HG03442 (cell line): ENCODE measurements around the gene NUDT4.
"Not testable (repeated sequence)": the region's sequence is repeated elsewhere in the genome, so short reads cannot be mapped to it uniquely, and the experiment has no call there.

ENCODE experiments used
- ATAC-seq: cut with Tn5 transposase; IDR thresholded peaks from one replicate; pipeline ENCODE4 v1.9.1; 2021; ENCODE audit warnings: mild to moderate bottlenecking, moderate library complexity; ENCODE audit not compliant: unreplicated experiment

The NUDT4 gene

DNA sequence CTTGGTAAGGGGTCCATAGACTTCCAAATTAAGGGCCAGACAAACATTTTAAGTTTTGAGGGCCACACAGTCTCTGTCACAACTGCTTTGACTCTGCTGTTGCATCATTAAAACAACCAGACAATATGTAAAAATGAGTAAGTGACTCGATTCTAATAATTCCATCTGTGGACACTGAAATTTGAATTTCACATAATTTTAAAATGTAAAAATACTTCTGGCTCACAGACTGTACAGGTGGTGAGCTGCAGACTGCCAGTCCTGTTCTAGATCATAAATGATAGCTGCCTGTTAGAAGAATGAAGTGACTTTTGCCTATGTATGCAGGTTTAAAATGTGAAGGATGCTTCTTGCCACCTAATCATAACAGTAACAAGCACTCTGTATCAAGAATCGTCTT lies 15.7 kb downstream of the NUDT4 start:
- ATAC-seq, result no peak

DNA sequence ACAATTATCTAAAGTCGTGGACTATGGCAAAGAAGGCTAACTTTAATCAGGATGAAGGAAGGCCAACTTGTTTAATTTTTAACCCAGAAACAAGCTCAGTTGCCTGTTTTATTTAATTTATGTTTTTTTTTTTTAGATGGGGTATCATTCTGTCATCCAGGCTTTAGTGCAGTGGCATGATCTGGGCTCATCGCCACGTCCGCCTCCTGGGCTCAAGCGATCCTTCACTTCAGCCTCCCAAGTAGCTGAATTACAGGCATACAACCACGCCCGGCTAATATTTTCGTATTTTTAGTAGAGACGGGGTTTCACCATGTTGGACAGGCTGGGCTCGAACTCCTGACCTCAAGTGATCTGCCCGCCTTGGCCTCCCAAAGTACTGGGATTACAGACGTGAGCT lies 19.7 kb downstream of the NUDT4 start:
- ATAC-seq, result no peak

DNA sequence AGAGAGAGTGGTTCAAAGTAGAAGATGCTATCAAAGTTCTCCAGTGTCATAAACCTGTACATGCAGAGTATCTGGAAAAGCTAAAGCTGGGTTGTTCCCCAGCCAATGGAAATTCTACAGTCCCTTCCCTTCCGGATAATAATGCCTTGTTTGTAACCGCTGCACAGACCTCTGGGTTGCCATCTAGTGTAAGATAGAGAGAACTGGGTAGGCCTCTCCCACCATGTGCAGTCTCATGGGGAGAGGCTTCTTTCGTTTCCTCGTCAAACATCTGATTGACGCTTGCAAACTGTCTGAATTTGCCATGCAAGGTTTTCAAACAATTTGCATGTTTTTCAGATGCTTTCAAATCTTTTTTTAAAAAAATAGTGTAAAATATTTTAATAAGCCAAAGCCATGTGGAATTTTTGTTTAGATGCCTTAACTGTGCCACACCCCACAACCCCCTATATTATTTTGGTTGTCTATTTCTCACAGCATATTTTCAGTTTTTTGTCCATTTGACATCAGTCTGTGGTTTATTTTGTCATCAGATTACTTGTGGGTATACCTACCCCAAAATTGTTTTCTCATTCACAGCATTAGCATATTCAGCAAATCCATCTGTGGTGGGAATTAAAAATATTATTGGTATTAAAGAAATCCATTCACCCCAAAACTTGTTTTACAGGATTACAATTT lies 21.6 kb downstream of the NUDT4 start:
- peak; percentile 80 for ATAC-seq

DNA sequence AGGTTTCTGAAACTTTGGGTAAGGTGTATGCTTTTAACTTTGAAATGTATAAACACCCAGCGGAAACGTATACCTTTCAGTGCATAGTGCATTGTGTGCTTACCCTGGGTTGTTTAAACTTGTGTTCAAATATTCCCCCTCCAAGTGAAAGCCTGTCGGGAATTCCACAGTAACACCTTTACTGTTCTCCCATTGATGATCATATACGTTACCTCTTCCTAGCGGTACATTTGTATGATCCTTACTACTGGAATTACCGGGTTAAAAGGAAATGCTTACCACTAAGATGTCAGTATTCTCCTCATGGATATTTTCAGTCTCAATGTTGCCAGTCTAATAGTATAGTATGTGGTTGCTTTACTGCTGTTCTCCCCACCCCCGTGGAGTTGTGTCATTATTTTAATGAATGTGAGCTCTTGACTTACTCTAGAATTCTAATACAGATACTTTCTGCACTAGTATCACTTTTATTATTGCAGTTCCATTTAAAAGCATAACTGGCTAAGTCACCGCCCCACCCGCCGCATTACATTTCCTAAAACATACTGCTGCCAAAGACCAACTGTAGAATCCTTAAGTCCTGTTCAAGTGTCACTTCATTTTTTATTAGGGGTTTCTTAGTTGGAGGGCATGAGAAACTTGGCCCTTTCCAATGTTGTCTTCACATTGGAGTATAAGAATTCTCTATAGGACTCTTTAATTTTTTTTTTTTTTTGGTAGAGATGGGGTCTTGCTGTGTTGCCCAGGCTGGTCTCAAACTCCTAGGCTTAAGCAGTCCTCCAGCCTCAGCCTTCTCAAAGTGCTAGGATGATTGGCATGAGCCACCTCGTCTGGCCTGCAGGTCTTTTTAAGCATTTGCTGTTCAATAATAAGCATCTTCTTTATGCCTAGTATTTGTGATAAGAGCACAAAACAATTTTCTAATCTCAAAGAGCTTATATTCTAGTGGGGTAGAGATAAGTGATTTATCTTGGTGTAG lies 24.9 kb downstream of the NUDT4 start:
- ATAC-seq, result no peak

DNA sequence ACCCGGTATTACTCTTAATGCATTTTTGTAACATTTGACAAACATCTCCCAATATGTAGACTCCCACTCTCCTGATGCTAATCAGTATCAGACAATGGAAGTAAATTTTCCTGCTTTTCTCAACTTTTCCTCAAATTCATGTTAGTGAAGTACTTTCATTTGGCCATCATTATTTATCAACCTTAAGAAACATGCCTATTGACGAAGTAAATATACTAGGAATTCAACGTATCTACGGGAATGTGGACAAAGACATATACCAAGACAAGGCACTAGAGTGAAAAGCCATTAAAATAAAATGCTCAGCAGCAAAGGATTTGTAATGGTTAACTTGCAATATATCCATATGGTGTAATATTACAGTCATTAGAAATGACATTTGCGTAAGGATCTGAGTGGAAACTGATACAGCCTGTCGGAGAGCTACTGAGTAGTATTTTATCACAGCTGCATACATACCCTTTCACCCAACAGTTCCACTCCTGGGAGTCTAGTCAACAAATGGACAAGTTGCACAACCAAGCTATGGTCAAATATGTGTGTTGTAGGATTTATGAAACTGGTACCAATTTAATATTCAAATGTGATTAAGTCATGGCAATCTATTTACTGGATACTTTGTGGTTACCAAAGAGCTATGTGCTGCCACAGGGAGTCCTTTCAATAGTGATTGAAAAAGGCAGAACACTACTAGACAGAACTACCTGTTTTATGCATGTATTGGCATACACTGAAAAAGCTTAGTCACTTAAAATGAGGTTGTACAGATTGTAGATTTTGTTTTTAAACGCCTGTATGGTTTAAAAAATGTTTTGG lies 26.5 kb downstream of the NUDT4 start:
- no peak for ATAC-seq

DNA sequence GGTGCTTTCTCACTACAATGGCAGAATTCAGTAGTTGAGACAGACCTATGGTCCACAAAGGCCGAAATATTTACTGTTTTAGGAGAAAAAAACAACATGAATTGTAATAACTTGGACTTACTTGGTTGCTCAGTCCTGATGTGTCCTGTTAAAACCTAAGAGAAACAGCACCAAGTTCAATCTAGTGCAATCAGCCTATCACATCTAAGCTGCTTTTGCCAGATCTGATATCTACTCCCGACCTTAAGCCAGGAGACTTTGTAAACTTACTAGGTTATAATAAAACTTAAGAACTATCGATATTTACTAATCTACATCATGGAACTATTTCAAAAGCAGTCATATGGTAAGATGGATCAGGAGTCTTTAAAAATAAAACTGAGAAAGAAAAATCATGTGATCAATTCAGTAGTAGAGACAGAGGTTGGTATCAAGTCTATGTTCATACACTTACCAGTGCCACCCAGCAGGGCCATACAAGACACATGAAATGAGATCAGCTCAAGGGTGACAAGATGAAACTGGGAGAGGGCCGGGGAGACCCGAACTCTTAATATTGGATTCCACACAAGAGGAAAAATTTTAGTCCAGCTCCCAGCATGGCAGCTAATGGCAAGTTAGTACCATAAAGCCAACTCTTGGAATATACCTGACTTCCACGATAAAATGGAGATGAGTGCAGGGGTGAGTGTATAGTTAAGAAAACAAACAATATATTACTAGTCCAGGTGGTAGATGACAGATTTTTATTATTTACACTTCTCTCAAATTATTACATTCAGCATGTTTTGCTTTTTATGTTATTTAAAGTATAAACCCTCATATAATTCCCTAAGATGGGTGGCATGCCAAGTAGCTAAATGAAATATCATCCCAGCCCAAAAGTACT lies 27.5 kb downstream of the NUDT4 start:
- no peak for ATAC-seq

DNA sequence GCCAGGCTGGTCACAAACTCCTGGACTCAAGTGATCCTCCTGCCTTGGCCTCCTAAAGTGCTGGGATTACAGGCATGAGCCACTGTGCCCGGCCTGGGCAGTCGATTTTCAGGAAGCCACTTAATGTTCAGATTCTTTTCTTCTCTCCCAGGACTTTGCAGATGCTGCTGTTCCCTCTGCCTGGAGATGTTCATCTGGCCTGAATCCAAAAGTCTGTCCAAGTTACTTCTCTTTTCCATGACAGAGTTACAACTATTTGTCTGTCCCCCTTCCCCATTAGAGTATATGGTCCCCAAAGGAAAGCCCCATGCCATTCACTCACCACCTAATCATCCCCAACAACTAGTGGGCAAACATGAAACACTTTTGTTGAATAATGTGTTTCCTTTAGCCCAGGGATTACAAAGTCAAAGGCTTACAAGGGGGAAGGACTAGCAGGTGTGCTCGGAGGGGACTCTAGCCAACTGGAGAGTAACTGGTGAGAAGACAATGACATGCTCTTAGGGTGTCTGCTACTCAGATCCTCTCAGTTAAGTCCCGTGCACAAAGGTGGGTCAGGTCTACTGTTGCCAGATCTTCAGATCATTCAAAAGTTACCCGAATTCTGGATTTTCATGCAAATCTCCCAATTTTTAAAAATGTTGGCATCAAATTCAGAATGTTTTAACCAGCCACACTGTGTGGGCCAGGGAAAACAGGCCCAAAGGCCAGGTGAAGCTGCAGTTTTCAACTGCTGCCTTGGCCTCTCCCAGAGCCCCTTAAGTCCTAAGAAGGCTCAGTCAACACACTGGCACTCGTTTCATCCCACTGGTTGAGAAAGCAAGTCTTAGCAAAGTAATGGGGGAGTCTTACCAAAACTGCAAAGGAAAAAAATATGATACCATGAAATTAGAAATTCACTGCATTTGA lies 29.6 kb downstream of the NUDT4 start:
- no peak for ATAC-seq

DNA sequence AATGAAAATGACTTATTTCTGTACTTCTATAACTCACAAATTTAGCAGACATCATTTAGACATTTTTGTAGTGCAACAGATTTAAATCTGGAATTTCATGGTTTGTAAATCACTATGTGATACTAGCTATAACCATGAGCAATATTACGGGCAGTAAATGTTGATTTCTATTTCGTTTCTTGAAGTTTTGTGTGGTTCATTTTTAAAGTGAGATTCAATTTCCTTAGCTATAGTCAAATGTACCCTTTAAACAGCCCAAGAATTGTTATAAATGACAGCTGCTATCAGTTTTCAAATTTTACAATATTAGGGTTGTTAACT lies 30.2 kb downstream of the NUDT4 start:
- ATAC-seq, result no peak

DNA sequence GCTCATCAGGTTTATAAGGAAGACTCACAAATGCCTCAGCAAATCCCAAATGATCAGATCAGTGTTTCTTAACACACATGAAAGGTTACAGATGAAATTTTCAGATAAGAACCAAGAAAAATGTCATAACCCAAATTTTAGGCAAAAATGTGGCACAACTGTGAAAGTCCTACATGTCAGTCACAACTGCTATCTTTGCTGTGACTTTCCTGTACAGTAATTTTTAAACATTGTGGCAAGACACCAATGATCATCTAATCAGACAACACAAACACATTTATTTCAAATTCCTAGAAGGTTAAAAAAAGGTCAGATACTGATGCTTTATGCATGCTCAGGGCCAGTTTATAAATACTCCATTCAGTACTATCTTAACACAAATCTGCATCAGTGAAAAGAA lies 31.1 kb downstream of the NUDT4 start:
- no peak for ATAC-seq

DNA sequence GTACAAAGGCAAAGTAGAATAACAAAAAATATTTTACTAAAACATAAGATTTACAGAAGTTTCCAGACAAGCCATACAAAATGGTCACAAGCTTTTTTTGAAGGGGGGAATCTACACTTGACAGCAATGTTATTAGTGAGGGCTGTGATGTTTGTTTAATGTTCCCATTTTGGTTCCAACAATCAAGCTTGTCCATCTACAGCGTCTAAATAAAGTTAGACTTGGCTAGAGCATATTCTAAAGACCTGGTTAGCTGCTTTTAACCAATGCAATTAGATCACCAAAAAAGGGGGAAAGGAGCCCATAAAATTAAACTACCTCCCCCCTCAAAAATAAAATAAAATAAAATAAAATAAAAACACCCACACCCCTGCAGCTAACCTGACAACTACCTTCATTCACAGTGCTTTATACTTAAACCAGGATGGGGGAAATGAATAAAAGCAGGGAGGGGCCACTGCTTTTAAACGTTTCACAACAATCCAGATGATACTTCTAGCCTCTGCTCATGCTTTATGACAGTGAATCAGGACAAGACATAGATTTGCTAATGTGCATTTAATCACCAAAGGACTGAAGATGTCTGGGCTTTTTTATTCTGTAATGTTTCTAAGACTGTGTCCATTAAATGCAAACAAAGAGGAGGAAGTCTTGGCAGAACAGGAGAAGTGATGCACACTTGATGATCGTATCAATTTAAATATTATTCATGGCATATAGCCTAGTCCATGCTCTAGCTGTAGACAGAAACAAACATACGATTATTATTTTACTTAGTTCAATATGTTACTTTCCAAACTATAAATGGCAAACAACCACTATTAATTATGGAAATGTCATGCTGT lies 31.8 kb downstream of the NUDT4 start:
- not testable (repeated sequence) for ATAC-seq

DNA sequence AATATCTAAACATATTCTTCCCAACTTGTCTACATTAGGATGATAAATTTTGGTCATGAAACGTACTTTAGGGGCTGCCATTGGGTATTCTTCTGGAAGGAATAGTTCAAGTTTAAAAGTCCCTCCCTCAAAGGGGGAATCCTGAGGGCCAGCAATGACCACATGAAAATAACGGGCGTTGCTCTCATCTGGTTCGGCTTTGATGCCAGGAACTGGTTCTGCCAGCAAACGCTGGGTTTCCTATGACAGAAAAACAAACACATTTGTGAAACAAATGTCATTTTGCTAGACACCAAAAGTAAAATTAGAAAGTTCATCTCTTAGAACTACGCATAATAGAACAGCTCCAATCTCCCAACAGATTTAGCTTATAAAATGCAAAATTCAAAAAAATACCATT lies 33.3 kb downstream of the NUDT4 start:
- ATAC-seq, result not testable (repeated sequence)

DNA sequence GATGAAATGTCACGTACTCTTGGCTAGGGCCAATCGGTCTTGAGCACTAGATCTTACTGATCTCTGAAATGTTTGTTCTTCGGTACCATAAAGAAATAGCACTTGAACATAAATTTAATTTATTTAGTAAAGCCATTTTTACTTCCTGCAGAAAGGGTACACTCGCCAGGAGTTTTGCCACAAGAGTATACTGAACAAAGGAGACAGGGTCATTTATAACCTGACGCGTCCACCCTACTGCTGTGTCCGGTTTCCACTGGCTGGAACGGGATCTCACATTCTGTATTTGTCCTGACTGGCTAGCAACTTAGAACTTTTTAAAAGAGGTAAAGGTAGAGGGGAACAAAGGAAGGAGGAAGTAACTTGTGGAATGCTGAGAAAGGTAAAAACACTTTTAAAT lies 34.7 kb downstream of the NUDT4 start:
- not testable (repeated sequence) for ATAC-seq

DNA sequence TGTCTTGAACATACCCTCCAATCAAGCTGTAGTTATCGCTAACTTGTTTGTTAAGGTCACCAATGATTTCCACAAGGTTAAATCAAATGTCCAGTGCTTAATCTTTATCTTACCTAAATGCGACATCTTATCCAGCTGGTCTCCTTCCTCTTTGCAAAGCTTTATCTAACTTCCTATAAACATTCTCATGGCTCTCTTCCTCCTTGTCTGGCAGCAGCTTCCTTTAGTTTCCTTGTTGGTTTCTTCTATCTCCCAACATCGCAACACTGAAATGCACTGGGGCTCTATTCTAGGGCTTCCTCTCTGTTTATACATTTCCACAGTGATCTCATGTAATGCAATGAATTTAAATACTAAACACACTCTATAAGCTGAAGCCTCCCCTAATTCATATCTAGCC lies 35.3 kb downstream of the NUDT4 start:
- ATAC-seq, result no peak

DNA sequence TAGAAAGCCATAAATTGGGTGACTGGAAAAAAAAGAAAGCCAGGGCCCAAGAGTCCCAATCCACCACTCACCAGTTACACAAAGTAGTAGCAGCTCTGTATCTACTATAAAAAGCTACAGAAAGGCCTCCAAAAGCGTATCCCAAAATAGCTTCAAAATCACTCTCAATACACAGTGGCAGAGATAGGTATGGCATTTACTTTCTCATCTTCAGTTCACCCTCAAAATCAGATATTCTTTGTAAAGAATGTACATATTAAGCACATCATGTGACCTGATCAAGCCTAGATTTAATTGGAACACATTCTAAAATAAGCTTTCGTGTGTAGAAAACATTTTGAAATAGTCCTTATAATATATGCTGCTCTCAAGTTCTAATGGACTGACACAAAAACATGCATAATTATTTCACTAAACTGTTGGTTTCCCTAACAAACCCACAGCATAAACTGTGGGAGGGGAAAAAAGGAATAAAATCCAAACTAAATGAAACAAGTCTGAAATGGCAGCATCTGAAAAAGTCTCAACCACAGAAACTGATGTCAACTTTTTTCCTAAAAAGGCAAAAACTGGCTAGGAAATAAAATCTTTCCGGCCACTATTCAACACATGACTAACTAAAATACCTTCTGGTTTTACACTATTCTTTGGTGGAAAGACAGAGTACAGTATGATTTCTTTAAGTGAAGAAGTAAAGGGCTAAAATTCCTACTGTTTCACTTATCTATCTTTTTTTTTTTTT lies 38.2 kb downstream of the NUDT4 start:
- peak; percentile 47 for ATAC-seq

DNA sequence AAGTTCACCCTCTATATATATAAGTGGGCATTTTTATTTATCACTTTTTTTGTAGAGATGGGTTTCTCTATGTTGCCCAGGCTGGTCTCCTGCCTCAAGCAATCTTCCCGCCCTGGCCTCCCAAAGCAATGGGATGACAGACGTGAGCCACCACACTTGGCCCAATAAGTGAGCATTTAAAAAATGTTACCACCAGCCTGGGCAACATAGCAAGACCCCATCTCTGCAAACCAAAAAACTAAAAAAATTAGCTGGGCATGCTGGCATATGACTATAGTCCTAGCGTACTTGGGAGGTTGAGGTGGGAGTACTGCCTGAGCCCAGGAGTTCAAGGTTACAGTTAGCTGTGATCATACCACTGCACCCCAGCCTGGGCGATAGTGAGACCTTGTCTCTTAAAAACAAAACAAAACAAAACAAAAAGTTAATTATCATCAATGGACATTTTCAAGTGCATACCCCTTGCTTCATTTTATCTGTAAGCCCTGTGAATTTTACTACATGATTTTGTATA lies 40.3 kb downstream of the NUDT4 start:
- ATAC-seq, result no peak

DNA sequence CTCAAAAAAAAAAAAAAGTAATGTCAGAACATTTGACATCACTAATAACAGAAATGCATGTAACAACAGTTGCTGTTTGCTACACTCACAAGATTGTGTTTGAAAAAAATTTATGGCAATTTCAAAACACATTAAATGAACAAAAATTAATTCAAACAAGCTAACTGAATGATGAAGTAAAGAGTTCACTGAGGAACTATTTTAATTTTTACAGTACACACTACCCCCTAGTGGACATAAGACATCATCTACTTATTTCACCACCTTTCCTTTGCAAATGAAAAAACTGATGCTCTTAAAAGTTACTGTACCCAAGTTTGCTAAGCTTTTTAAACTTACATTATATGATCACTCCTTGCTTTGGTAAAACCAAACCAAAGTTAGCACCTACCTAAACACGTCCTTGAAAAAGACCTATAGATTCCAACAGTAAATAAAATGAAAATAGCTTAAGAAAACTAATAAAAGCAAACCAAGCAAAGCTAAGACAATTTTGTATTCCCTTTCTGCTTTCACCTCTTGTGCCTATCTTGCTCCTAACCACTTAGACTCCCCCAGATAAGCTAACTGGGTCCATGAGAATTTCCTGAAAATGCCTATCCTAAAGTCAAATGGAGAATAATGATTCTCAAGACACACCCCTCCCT lies 41.8 kb downstream of the NUDT4 start:
- no peak for ATAC-seq

DNA sequence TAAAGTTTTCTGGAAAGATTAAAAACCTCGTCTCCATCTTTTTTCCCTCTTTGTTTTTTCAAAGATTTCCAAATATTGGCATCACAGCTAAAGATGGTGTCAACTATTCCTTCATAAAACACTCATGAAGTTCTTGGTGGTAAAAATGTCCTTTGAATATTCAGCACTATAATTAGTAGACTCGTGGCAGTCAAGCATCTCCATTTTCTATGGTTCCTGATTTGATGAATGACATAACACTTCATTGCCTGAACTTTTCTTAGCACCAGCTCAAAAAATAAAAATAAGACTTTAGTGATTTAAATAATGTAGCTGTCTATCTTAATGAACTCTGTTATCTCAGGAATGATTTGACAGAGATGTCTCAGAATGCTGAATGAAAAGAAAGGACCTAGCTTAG lies 44.3 kb downstream of the NUDT4 start:
- ATAC-seq, result no peak
